ENCODE data around the gene NDUFB8.

The NDUFB8 gene

GRCh38 chr10:100534726-100535125 lies 5.1 kb upstream of the NDUFB8 start:
- no peak for TF ChIP-seq REST (IDR thresholded peaks at IDR 0.05; ENCODE audit: insufficient replicate concordance, low read depth)
- no peak for TF ChIP-seq GABPA (IDR thresholded peaks at IDR 0.05; ENCODE audit: low read depth)
- TF ChIP-seq CTCF (IDR thresholded peaks at IDR 0.05; ENCODE audit: insufficient read depth, low read length), result no peak
- no peak for TF ChIP-seq SPI1 (IDR thresholded peaks at IDR 0.05; ENCODE audit: borderline replicate concordance, low read depth)
- no peak for TF ChIP-seq POLR2AphosphoS5 (IDR thresholded peaks at IDR 0.05; ENCODE audit: low read depth)
- H3K4me3 ChIP-seq (replicated peaks; ENCODE audit: insufficient read depth, low read length), result no peak overlapping the region

GRCh38 chr10:100531761-100532160 lies 2.1 kb upstream of the NDUFB8 start:
- no peak overlapping the region for H3K4me3 ChIP-seq (replicated peaks; ENCODE audit: insufficient read depth, low read length)
- DNase-seq (ENCODE audit: low read depth in 1 of 2, low spot score in 1 of 2), result no peak
- no peak overlapping the region for H3K27ac ChIP-seq (replicated peaks)
- TF ChIP-seq SPI1 (IDR thresholded peaks at IDR 0.05; ENCODE audit: borderline replicate concordance, low read depth) (no peak), REST (IDR thresholded peaks at IDR 0.05; ENCODE audit: insufficient replicate concordance, low read depth) (no peak), CTCF (IDR thresholded peaks at IDR 0.05; ENCODE audit: insufficient read depth, low read length) (no peak), GABPA (IDR thresholded peaks at IDR 0.05; ENCODE audit: low read depth) (no peak), POLR2AphosphoS5 (IDR thresholded peaks at IDR 0.05; ENCODE audit: low read depth) (no peak)
- no peaks in the 10 kb centered on the region for H3K27me3 ChIP-seq (ENCODE audit: insufficient read depth, poor library complexity, severe bottlenecking)

More at GRCh38 chr10:100534726-100535125, 5.1 kb upstream of the NDUFB8 start:
- DNase-seq (ENCODE audit: low read depth in 1 of 2, low spot score in 1 of 2), result no peak
- no peaks in the 10 kb centered on the region for H3K27me3 ChIP-seq (ENCODE audit: insufficient read depth, poor library complexity, severe bottlenecking)
- peak overlapping the region; percentile 58; the same call in 1 of the 2 replicates for H3K27ac ChIP-seq (replicated peaks)

- Histone ChIP-seq H3K27ac (replicated peaks) (peak overlapping the region; percentile 78), H3K4me3 (replicated peaks; ENCODE audit: insufficient read depth, low read length) (peak overlapping the region; percentile 96), H3K27me3 (ENCODE audit: insufficient read depth, poor library complexity, severe bottlenecking) (no peaks in the 10 kb centered on the region)
- DNase-seq (ENCODE audit: low read depth in 1 of 2, low spot score in 1 of 2), result no peak
- TF ChIP-seq SPI1 (IDR thresholded peaks at IDR 0.05; ENCODE audit: borderline replicate concordance, low read depth) (peak; percentile 52; the same call in 1 of the 2 replicates), GABPA (IDR thresholded peaks at IDR 0.05; ENCODE audit: low read depth) (no peak), POLR2AphosphoS5 (IDR thresholded peaks at IDR 0.05; ENCODE audit: low read depth) (no peak), CTCF (IDR thresholded peaks at IDR 0.05; ENCODE audit: insufficient read depth, low read length) (no peak)
Measured at GRCh38 chr10:100528921-100529474, 673 bp downstream of the NDUFB8 start.

Measured in HL-60 (cell line).